Measurements from ENCODE around the gene ST3GAL3. TPM values are rescaled to one million over a fixed set of nuclear protein-coding genes. Genes with fewer than 3 reads are reported as not detected.

ST3GAL3 gene
- total RNA-seq, 1 experiment from 2014 or later, result 8.3 TPM

DNA sequence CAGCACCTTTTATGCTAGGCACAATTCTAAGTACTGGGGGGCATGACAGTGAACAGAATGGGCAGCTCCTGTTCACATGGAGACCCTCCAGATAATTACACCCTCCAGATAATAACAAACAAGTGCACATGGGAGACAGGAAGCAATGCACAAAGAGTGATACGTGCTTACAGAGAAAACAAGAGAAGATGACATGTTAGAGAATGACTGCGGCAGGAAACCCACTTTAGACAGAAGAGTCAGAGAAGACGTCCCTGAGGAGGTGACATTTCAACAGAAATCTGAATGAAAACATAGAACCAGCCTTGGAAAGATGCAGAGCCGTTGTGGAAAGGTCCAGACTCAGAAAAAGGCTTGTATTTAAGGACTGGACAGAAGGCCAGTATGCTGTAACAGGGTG, 171.5 kb downstream of the ST3GAL3 start:
- Histone ChIP-seq H2BK120ac (ENCODE audit: low read depth, low read length, poor library complexity, severe bottlenecking) (no peak overlapping the region), H3K79me1 (ENCODE audit: insufficient read depth, low read depth, low read length, poor library complexity, severe bottlenecking) (no peaks in the 10 kb centered on the region), H2BK20ac (ENCODE audit: low read depth, low read length, poor library complexity, severe bottlenecking) (no peak overlapping the region), H3K79me2 (ENCODE audit: insufficient read depth, low read length) (no peaks in the 10 kb centered on the region), H3K4me2 (ENCODE audit: insufficient read depth, insufficient read length, low read length) (no peak overlapping the region), H3K27me3 (ENCODE audit: insufficient read depth, low read length) (no peaks in the 10 kb centered on the region), H3T11ph (ENCODE audit: low read length) (no peak overlapping the region), H3K23me2 (ENCODE audit: insufficient read length, low read depth, low read length, poor library complexity, severe bottlenecking) (no peaks in the 10 kb centered on the region), H3K18ac (ENCODE audit: insufficient read length, low read depth, low read length) (no peak overlapping the region), H3K4ac (ENCODE audit: low read depth, low read length) (no peak overlapping the region), H4K8ac (replicated peaks; ENCODE audit: insufficient read length, low read depth, low read length) (no peak overlapping the region), H4K5ac (ENCODE audit: insufficient read length, low read depth, low read length) (no peak overlapping the region), H3K27ac (ENCODE audit: insufficient read length, low read depth, low read length) (no peak overlapping the region), H3K56ac (ENCODE audit: insufficient read length, low read depth, low read length) (no peak overlapping the region), H4K91ac (ENCODE audit: insufficient read length, low read depth, low read length) (no peak overlapping the region), H3K23ac (ENCODE audit: insufficient read length, low read depth, low read length) (no peak overlapping the region), H2BK15ac (ENCODE audit: low read depth, low read length) (no peak overlapping the region), H2AK5ac (ENCODE audit: insufficient read length, low read length) (no peak overlapping the region), H3K14ac (ENCODE audit: insufficient read depth, low read length) (no peak overlapping the region), H3K9me3 (ENCODE audit: control insufficient read depth, low read depth, low read length) (no peaks in the 10 kb centered on the region), H4K20me1 (ENCODE audit: control insufficient read depth, insufficient read depth, insufficient read length) (no peaks in the 10 kb centered on the region), H3K4me1 (ENCODE audit: insufficient read depth, low read length) (no peaks in the 10 kb centered on the region), H2BK12ac (ENCODE audit: insufficient read length, low read depth, low read length) (no peak overlapping the region), H2BK5ac (ENCODE audit: insufficient read length, low read length) (no peak overlapping the region), H3K9ac (ENCODE audit: extremely low read depth, insufficient read length, low read length) (no peak overlapping the region), H2AFZ (ENCODE audit: low read length) (no peak overlapping the region)
- TF ChIP-seq CTCF (conservative IDR thresholded peaks at IDR 0.05), result no peak
- Mint-ChIP-seq H3K4me3 (no peak overlapping the region), H3K27ac (no peak overlapping the region), H3K36me3 (ENCODE audit: insufficient read depth in 1 of 3, low read depth in 3 of 3) (no peaks in the 10 kb centered on the region), H3K4me1 (peaks cover 14 to 19% of the 10 kb centered on the region in 2 experiments), H3K9me3 (no peaks in the 10 kb centered on the region; a peak in 1 of 5 replicates), H3K27me3 (ENCODE audit: low read depth) (no peaks in the 10 kb centered on the region)
- DNase-seq, result no peak
- no CpG with 5 or more reads among the region's 4 CpGs for WGBS (ENCODE audit: extremely low coverage, insufficient read length, low lambda C conversion rate)
